Stimulated activated CD8-positive, alpha-beta memory T cell treated with anti-CD3 and anti-CD28 coated beads, Interleukin-4, amount 100 ng/mL, for 4 hours (primary cell): ENCODE data around the gene MEOX1.

Experiments used
- DNase-seq, 2 donors: peaks; one replicate each; pipeline ENCODE4 v3.0.0-alpha.2; 2020; ENCODE audit warnings: low read depth in 2 of 2, low spot score in 1 of 2

The MEOX1 gene

GRCh38 chr17:43591779-43592562, 69.8 kb downstream of the MEOX1 start:
- DNase-seq: no peak

DNA sequence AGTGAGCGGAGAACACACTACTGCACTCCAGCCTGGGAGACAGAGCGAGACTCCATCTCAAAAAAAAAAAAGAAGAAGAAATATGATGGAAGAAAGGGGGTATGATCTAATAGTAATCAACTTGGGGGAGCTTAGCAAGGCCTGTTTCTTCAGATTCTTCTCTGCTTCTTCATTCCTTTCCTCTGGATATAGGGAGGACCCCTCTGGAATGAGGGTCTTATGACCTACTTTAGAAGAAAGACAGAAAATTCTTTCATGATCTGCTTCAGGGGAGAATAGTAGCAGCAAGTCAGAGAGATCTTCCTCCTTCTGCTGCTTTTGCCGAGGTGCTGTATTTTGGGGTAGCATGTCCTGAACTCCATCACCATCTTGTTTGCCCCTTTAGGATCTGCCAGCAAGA, 70.7 kb downstream of the MEOX1 start:
- no peak for DNase-seq
